ENCODE measurements around the gene PPOX.

- TF ChIP-seq CTCF (IDR thresholded peaks at IDR 0.05) (peak in 1 of 5 experiments; percentile 10), POLR2AphosphoS5 (IDR thresholded peaks at IDR 0.05) (peak; percentile 29 to 57 (median 54)), POLR2A (IDR thresholded peaks at IDR 0.05) (peak; percentile 57)
Observed at GRCh38 chr1:161132410-161133219, 33.6 kb upstream of the PPOX start, which contains the start of gene DEDD.
